GM15510 (cell line): ENCODE data around the gene TMEM130.

ENCODE experiments used
- POLR2A ChIP-seq: IDR thresholded peaks from 3 replicates; pipeline ENCODE4 v1.6.1; 2011; ENCODE audit warnings: borderline replicate concordance; ENCODE audit not compliant: insufficient read length; ENCODE audit errors: extremely low read depth

The TMEM130 gene

GRCh38 chr7:98881561-98882315 is 11.9 kb upstream of the TMEM130 start:
- TF ChIP-seq POLR2A: no peak

- no peak for TF ChIP-seq POLR2A
Observed at GRCh38 chr7:98880485-98880884, 10.7 kb upstream of the TMEM130 start.

GRCh38 chr7:98879979-98880315 is 10.1 kb upstream of the TMEM130 start:
- no peak for TF ChIP-seq POLR2A

GRCh38 chr7:98879198-98879978 is 9.6 kb upstream of the TMEM130 start:
- peak; percentile 19 for TF ChIP-seq POLR2A

- TF ChIP-seq POLR2A: peak; percentile 37
Observed at GRCh38 chr7:98878365-98879197, 8.8 kb upstream of the TMEM130 start, which contains the start of gene TRRAP. Gene TRRAP, plus strand, starts transcription at chr7:98878532. Its CDS starts 2,619 bp downstream, at chr7:98881151.

- no peak for TF ChIP-seq POLR2A
Observed at GRCh38 chr7:98877692-98878364, 8.0 kb upstream of the TMEM130 start.

- no peak for TF ChIP-seq POLR2A
Observed at GRCh38 chr7:98877146-98877545, 7.3 kb upstream of the TMEM130 start.

- TF ChIP-seq POLR2A: no peak
Observed at GRCh38 chr7:98875501-98875900, 5.7 kb upstream of the TMEM130 start.

- TF ChIP-seq POLR2A: no peak
Observed at GRCh38 chr7:98874942-98875341, 5.1 kb upstream of the TMEM130 start.

- TF ChIP-seq POLR2A: no peak
Observed at GRCh38 chr7:98872328-98872924, 2.6 kb upstream of the TMEM130 start.

GRCh38 chr7:98870807-98871491 is 1.1 kb upstream of the TMEM130 start:
- no peak for TF ChIP-seq POLR2A

- no peak for TF ChIP-seq POLR2A
Observed at GRCh38 chr7:98870121-98870651, 372 bp upstream of the TMEM130 start.

GRCh38 chr7:98869027-98869596 is 702 bp downstream of the TMEM130 start:
- TF ChIP-seq POLR2A: no peak
